ENCODE data around the gene GOLGA8A. TPM values are rescaled to one million over a fixed set of nuclear protein-coding genes. Genes with fewer than 3 reads are reported as not detected.

Gene GOLGA8A, protein sequence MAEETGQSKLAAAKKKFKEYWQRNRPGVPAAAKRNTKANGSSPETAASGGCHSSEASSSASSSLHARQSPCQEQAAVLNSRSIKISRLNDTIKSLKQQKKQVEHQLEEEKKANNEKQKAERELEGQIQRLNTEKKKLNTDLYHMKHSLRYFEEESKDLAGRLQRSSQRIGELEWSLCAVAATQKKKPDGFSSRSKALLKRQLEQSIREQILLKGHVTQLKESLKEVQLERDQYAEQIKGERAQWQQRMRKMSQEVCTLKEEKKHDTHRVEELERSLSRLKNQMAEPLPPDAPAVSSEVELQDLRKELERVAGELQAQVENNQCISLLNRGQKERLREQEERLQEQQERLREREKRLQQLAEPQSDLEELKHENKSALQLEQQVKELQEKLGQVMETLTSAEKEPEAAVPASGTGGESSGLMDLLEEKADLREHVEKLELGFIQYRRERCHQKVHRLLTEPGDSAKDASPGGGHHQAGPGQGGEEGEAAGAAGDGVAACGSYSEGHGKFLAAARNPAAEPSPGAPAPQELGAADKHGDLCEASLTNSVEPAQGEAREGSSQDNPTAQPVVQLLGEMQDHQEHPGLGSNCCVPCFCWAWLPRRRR
- total RNA-seq = 100 to 1,000 TPM in 1 of 2 donors, 10 to 100 TPM in 1; 65.6 to 124 TPM

- intact Hi-C loops (cut with DNase I) = no loop called here
- WGBS, 2 donors = 0 to 7% methylated on average over 3 to 22 of the region's 33 CpGs
- peak; percentile 84 for ATAC-seq
Observed at GRCh38 chr15:34437687-34438086, at the start of gene GOLGA8A. TSS of gene GOLGA8A (minus strand) at chr15:34437808. CDS start at chr15:34389691, 48,117 bp downstream.

DNA sequence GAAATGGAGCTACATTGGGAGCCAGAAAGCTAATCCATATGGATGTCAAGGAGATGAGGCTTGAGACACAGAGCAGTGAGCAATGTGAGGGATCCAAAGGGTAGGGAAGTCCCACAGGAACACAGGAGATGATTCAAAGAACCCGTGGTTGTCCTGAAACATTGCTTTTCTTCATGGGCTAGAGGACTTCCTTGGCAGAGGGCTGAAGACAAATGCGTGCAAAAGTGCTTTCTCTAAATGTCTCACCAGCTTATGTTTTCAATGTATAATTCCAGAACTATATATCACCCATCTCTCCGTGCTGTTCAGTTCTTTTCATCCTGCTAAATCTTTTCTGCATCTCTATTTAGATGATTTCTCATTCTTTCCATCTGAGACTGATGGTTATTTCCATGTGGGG is 46.0 kb upstream of the GOLGA8A start:
- no peak for DNase-seq
- Histone ChIP-seq H3K4me3 (no peak overlapping the region), H3K9me3 (no peaks in the 10 kb centered on the region), H3K27ac (no peak overlapping the region), H3K36me3 (replicated peaks in 1 of 2; ENCODE audit: insufficient read depth in 1 of 2, low read depth in 2 of 2) (no peaks in the 10 kb centered on the region), H3K4me1 (no peaks in the 10 kb centered on the region), H3K27me3 (no peaks in the 10 kb centered on the region)
- ATAC-seq = no peak
- intact Hi-C loops (cut with DNase I) = no loop called here
- no peak for TF ChIP-seq CTCF (IDR thresholded peaks at IDR 0.05)
- 72 to 76% methylated on average over 3 of the region's 3 CpGs for WGBS, 2 donors

More at GRCh38 chr15:34437687-34438086, at the start of gene GOLGA8A:
- TF ChIP-seq CTCF (IDR thresholded peaks at IDR 0.05) = no peak
- TF ChIP-seq POLR2A (IDR thresholded peaks at IDR 0.05) = peak in 1 of 3 donors; percentile 28
- DNase-seq = peak; percentile 65 to 81 (median 76)
- Histone ChIP-seq H3K36me3 (replicated peaks in 1 of 2; ENCODE audit: insufficient read depth in 1 of 2, low read depth in 2 of 2) (no peaks in the 10 kb centered on the region), H3K27ac (peak within 1 kb of the TSS in 1 of 4 donors; percentile 50), H3K27me3 (no peaks in the 10 kb centered on the region), H3K4me1 (peaks cover 15% of the 10 kb centered on the region), H3K9me3 (no peaks in the 10 kb centered on the region), H3K4me3 (peak within 1 kb of the TSS in 1 of 2 donors; percentile 22)

DNA sequence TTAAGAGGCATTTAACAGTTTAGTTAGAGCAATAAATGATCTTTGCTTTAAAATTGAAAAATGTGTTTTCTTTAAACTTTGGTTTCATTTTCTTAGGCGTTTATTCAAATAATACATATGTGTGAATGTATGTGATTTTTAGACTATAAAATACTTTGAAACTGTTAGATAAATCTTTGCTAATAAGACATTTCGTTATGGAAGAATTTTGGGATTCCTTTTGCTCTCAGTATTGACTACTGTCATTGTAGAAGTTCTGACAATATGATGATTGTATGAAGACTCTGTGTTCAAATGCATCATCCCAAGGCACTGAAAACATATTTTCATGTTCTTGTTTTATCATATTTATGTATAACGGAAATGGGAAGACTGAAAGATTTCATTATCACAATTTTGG is 43.8 kb upstream of the GOLGA8A start:
- no peak for ATAC-seq
- no peak for DNase-seq
- 63 to 67% methylated on average over 3 of the region's 3 CpGs for WGBS, 2 donors

GRCh38 chr15:34473840-34474239 is 36.2 kb upstream of the GOLGA8A start:
- intact Hi-C loops (cut with DNase I) = no loop called here

More for the DNA sequence above, 43.8 kb upstream of the GOLGA8A start:
- Histone ChIP-seq H3K9me3 (no peaks in the 10 kb centered on the region), H3K4me3 (no peak overlapping the region), H3K27me3 (no peaks in the 10 kb centered on the region), H3K36me3 (replicated peaks in 1 of 2; ENCODE audit: insufficient read depth in 1 of 2, low read depth in 2 of 2) (no peaks in the 10 kb centered on the region), H3K27ac (no peak overlapping the region), H3K4me1 (no peaks in the 10 kb centered on the region)
- intact Hi-C loops (cut with DNase I) = no loop called here
- no peak for TF ChIP-seq CTCF (IDR thresholded peaks at IDR 0.05)
- no peak for TF ChIP-seq POLR2A (IDR thresholded peaks at IDR 0.05)

More at GRCh38 chr15:34473840-34474239, 36.2 kb upstream of the GOLGA8A start:
- no peak overlapping the region for H3K4me3 ChIP-seq
- TF ChIP-seq CTCF (IDR thresholded peaks at IDR 0.05) (no peak), POLR2A (IDR thresholded peaks at IDR 0.05) (no peak)
- no peaks in the 10 kb centered on the region for H3K36me3 ChIP-seq (replicated peaks in 1 of 2; ENCODE audit: insufficient read depth in 1 of 2, low read depth in 2 of 2)
- H3K27me3 ChIP-seq = no peaks in the 10 kb centered on the region
- H3K27ac ChIP-seq = no peak overlapping the region
- no peak for DNase-seq
- ATAC-seq = no peak
- 20 to 42% methylated on average over 1 of the region's 1 CpG for WGBS, 2 donors
- no peaks in the 10 kb centered on the region for H3K4me1 ChIP-seq
- H3K9me3 ChIP-seq = no peaks in the 10 kb centered on the region

Data from body of pancreas (tissue), 4 donors.